WERI-Rb-1 (cell line): ENCODE data around the gene GCN1.
"Not testable (repeated sequence)": the region's sequence is repeated elsewhere in the genome, so short reads cannot be mapped to it uniquely, and the experiment has no call there.

Experiments
- DNase-seq: peaks from one replicate; pipeline ENCODE4 v3.0.0-alpha.2; 2020
- H3K27ac ChIP-seq: fragments of 250-450 bp; sonication (Bioruptor Pico); 2 replicates; pipeline ENCODE4 v1.5.1; 2020; ENCODE audit warnings: mild to moderate bottlenecking, moderate library complexity
- H3K27me3 ChIP-seq: fragments of 250-450 bp; sonication (Bioruptor Pico); 2 replicates; pipeline ENCODE4 v1.5.1; 2021; ENCODE audit warnings: mild to moderate bottlenecking, low read depth, moderate library complexity; ENCODE audit not compliant: insufficient read depth, severe bottlenecking
- H3K36me3 ChIP-seq: fragments of 250-450 bp; sonication (Bioruptor Pico); 2 replicates; pipeline ENCODE4 v1.5.1; 2020; ENCODE audit warnings: mild to moderate bottlenecking, moderate library complexity
- H3K4me3 ChIP-seq: 2 replicates; pipeline ENCODE4 v1.5.1; 2011; ENCODE audit warnings: low read depth, mild to moderate bottlenecking, control low read depth, low read length
- H3K9me3 ChIP-seq: fragments of 250-450 bp; sonication (Bioruptor Pico); 2 replicates; pipeline ENCODE4 v1.5.1; 2021; ENCODE audit warnings: mild to moderate bottlenecking, moderate library complexity; ENCODE audit not compliant: severe bottlenecking
- CTCF ChIP-seq: IDR thresholded peaks from 2 replicates; pipeline ENCODE4 v1.5.1; 2011; ENCODE audit warnings: low read depth, mild to moderate bottlenecking, control low read depth, inconsistent platforms, low read length

GCN1 gene

GRCh38 chr12:120196363-120196762 is 1.8 kb upstream of the GCN1 start:
- Histone ChIP-seq H3K4me3 (no peak overlapping the region), H3K27ac (no peak overlapping the region; the same call in 1 of the 2 replicates), H3K9me3 (no peaks in the 10 kb centered on the region)

DNA sequence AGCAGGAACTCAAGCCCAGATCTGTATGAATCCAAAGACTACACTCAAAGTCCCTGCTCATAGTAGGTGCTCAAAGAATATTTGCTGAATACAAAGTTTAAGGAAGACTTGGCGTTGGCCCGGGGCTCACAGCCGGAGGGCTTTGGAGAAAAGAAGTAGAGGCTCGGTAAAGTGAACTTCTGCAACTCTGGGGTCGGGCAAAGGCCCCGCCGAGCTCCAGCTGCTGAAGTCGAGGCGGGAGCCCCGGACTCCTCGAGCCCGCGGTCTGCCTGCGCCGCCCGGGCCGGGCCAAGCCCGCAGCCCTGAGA is 335 bp downstream of the GCN1 start:
- H3K27me3 ChIP-seq = no peaks in the 10 kb centered on the region
- no peak for TF ChIP-seq CTCF
- H3K4me3 ChIP-seq = peak overlapping the region; percentile 98
- H3K27ac ChIP-seq = peak overlapping the region; percentile 88
- H3K9me3 ChIP-seq = no peaks in the 10 kb centered on the region
- no peak for DNase-seq
- peaks cover 65% of the 10 kb centered on the region for H3K36me3 ChIP-seq

More at GRCh38 chr12:120196363-120196762, 1.8 kb upstream of the GCN1 start:
- Histone ChIP-seq H3K27me3 (no peaks in the 10 kb centered on the region), H3K36me3 (peaks cover 66% of the 10 kb centered on the region)
- no peak for DNase-seq
- no peak for TF ChIP-seq CTCF

- peaks cover 62% of the 10 kb centered on the region for H3K36me3 ChIP-seq
- not testable (repeated sequence) for H3K9me3 ChIP-seq, H3K27ac ChIP-seq, H3K4me3 ChIP-seq, DNase-seq, H3K27me3 ChIP-seq
Observed at GRCh38 chr12:120193286-120193685, 1.2 kb downstream of the GCN1 start.

- Histone ChIP-seq H3K9me3 (no peaks in the 10 kb centered on the region), H3K27me3 (no peaks in the 10 kb centered on the region), H3K4me3 (no peak overlapping the region), H3K27ac (no peak overlapping the region), H3K36me3 (peaks cover 59% of the 10 kb centered on the region)
- no peak for TF ChIP-seq CTCF
- no peak for DNase-seq
Observed at GRCh38 chr12:120190985-120191480, 3.5 kb downstream of the GCN1 start.

DNA sequence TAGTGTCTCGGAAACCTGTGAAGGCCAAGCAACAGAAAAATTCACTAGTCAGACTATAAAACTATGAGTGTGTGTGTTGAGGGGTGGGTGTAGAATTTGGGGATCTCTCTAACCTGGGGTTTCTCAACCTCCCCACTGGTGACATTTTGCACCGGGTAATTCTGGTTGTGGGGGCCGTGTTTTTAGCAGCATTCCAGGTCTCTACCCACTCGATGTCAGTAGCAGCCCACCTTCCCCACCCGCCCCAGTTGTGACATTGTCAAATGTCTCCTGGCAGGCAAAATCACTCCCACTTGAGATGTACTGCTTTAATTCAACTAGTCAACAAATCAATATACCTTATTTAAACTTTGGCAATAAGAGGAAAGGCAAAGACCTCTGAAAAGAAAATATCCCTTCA is 4.1 kb downstream of the GCN1 start:
- peaks cover 61% of the 10 kb centered on the region for H3K36me3 ChIP-seq
- H3K27ac ChIP-seq = no peak overlapping the region

GRCh38 chr12:120186654-120187053 is 7.9 kb downstream of the GCN1 start:
- no peak for TF ChIP-seq CTCF
- no peak overlapping the region for H3K4me3 ChIP-seq
- H3K9me3 ChIP-seq = no peaks in the 10 kb centered on the region
- DNase-seq = no peak
- H3K27ac ChIP-seq = no peak overlapping the region
- no peaks in the 10 kb centered on the region for H3K27me3 ChIP-seq
- peaks cover 76% of the 10 kb centered on the region for H3K36me3 ChIP-seq

More for the DNA sequence above, 4.1 kb downstream of the GCN1 start:
- Histone ChIP-seq H3K9me3 (no peaks in the 10 kb centered on the region), H3K4me3 (no peak overlapping the region), H3K27me3 (no peaks in the 10 kb centered on the region)
- no peak for DNase-seq
- TF ChIP-seq CTCF = no peak
